Esophagus muscularis mucosa (tissue), 4 donors: ENCODE results near the gene PELO. TPM values are rescaled to one million over a fixed set of nuclear protein-coding genes. Genes with fewer than 3 reads are reported as not detected.

Source experiments
- DNase-seq: peaks from one replicate; pipeline ENCODE4 v3.0.0-alpha.2; 2017; ENCODE audit errors: extremely low spot score
- H3K27ac ChIP-seq, 4 donors: fragments of 200-600 bp; sonication (generic); replicated peaks in 1 of 4; 1 replicate in 3 of 4; 2 replicates in 1 of 4; pipeline ENCODE4 v1.5.1; 2016 to 2019; ENCODE audit warnings: mild to moderate bottlenecking in 1 of 4
- H3K27me3 ChIP-seq, 4 donors: fragments of 200-600 bp; sonication (generic); one replicate each; pipeline versions ENCODE4 v1.5.1 to v1.6.0; 2016 to 2019
- H3K36me3 ChIP-seq, 4 donors: fragments of 200-600 bp; sonication (generic); one replicate each; pipeline ENCODE4 v1.5.1; 2016 to 2019
- H3K4me1 ChIP-seq, 4 donors: fragments of 200-600 bp; sonication (generic); one replicate each; pipeline ENCODE4 v1.5.1; 2016 to 2019
- H3K4me3 ChIP-seq, 4 donors: fragments of 200-600 bp; sonication (generic); 1 replicate in 2 of 4; 2 replicates in 2 of 4; pipeline ENCODE4 v1.5.1; 2016 to 2019; ENCODE audit warnings: mild to moderate bottlenecking in 4 of 4, moderate library complexity in 1 of 4
- H3K9me3 ChIP-seq, 4 donors: fragments of 200-600 bp; sonication (generic); 1 replicate in 3 of 4; 2 replicates in 1 of 4; pipeline ENCODE4 v1.5.1; 2016 to 2019
- CTCF ChIP-seq, 3 experiments: fragments of 200-600 bp in 2 of 3; fragments of 450-650 bp in 1 of 3; sonication (generic) in 2 of 3; IDR thresholded peaks; one replicate each; pipeline ENCODE4 v1.5.1; 2017 to 2019; ENCODE audit warnings: antibody characterized with exemption in 3 of 3, mild to moderate bottlenecking in 2 of 3, moderate library complexity in 1 of 3
- EP300 ChIP-seq: sonication (generic); formaldehyde crosslinking; IDR thresholded peaks from one replicate; pipeline ENCODE4 v1.6.1; 2017; ENCODE audit warnings: antibody characterized with exemption
- POLR2A ChIP-seq: fragments of 450-650 bp; IDR thresholded peaks from one replicate; pipeline ENCODE4 v1.6.1; 2017; ENCODE audit warnings: antibody characterized with exemption, moderate library complexity, mild to moderate bottlenecking, low read depth
- POLR2AphosphoS5 ChIP-seq, 2 donors: sonication (generic); formaldehyde crosslinking; IDR thresholded peaks; one replicate each; pipeline ENCODE4 v1.6.1; 2017; ENCODE audit warnings: antibody characterized with exemption in 2 of 2
- WGBS: methylation state at CpG from one replicate; pipeline ENCODE4 v1.1.5; 2018; 5-methylcytosine and 5-hydroxymethylcytosine counted together
- intact Hi-C: fragments of 100-400 bp; cut with DNase I; formaldehyde crosslinking; loops from one replicate; pipeline ENCODE4 v1.15.1; 2023
- total RNA-seq, 4 donors: library from RNA; depleted of rRNA; stranded (reverse); fragments of >200 nt; gene quantifications; one replicate each; pipeline versions ENCODE4 v1.1.0 to v1.2.1, GENCODE V29; 2016

Gene PELO
- total RNA-seq, 4 donors from 2014 or later, result 43.1 to 77.7 (median 69.7) TPM

DNA sequence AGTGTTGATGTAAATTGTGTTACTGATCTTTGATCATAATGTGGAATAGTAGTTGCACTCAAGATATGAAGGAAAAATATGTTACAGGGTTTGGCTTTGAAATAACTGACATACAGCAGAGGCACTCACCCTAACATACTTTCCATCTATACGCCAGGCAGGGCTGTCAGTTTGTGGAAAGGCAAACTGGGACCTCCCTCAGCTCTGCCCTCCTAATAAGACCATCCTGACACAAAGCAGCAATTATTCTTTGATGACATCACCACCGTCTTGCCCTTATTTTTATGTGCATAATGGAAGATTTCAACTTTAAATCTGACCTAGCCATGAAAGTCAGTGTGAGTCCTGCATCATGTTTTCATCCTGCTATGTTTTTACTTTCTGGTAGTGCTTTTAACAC is 42.9 kb downstream of the PELO start:
- Histone ChIP-seq H3K27me3 (no peaks in the 10 kb centered on the region), H3K4me1 (peaks cover 0 to 48% (median 41%) of the 10 kb centered on the region in 4 donors), H3K4me3 (no peak overlapping the region), H3K36me3 (peaks cover 0 to 5% (median 0%) of the 10 kb centered on the region in 4 donors), H3K9me3 (no peaks in the 10 kb centered on the region), H3K27ac (peak overlapping the region; percentile 16 to 34 (median 32))
- 45% methylated on average over 2 of the region's 2 CpGs for WGBS
- TF ChIP-seq POLR2A (no peak), POLR2AphosphoS5 (IDR thresholded peaks at IDR 0.05) (no peak), EP300 (no peak), CTCF (IDR thresholded peaks at IDR 0.05) (no peak)
- no peak for DNase-seq
- intact Hi-C loops, result no loop called here

- H3K4me3 ChIP-seq, result no peak overlapping the region
- intact Hi-C loops, result no loop called here
- peaks cover 0 to 50% (median 45%) of the 10 kb centered on the region in 4 donors for H3K4me1 ChIP-seq
- H3K36me3 ChIP-seq, result peaks cover 0 to 5% (median 0%) of the 10 kb centered on the region in 4 donors
- WGBS, result 70% methylated on average over 2 of the region's 2 CpGs
- TF ChIP-seq EP300 (no peak), CTCF (IDR thresholded peaks at IDR 0.05) (no peak), POLR2A (no peak), POLR2AphosphoS5 (IDR thresholded peaks at IDR 0.05) (no peak)
- no peak for DNase-seq
- H3K9me3 ChIP-seq, result no peaks in the 10 kb centered on the region
- H3K27me3 ChIP-seq, result no peaks in the 10 kb centered on the region
- peak overlapping the region in 2 of 4 donors; percentile 4 to 11 for H3K27ac ChIP-seq
Observed at GRCh38 chr5:52831786-52832511, 44.2 kb downstream of the PELO start.

GRCh38 chr5:52834320-52834719 is 46.6 kb downstream of the PELO start:
- no peaks in the 10 kb centered on the region for H3K27me3 ChIP-seq
- peak overlapping the region in 3 of 4 donors; percentile 6 to 50 (median 37) for H3K27ac ChIP-seq
- H3K4me1 ChIP-seq, result peaks cover 0 to 72% (median 65%) of the 10 kb centered on the region in 4 donors
- intact Hi-C loops, result no loop called here
- no peaks in the 10 kb centered on the region for H3K36me3 ChIP-seq
- H3K9me3 ChIP-seq, result no peaks in the 10 kb centered on the region
- H3K4me3 ChIP-seq, result no peak overlapping the region
- DNase-seq, result no peak
- no peak for TF ChIP-seq EP300
- TF ChIP-seq POLR2A, result no peak
- TF ChIP-seq POLR2AphosphoS5 (IDR thresholded peaks at IDR 0.05), result no peak
- TF ChIP-seq CTCF (IDR thresholded peaks at IDR 0.05), result no peak
- 93% methylated on average over 2 of the region's 2 CpGs for WGBS

DNA sequence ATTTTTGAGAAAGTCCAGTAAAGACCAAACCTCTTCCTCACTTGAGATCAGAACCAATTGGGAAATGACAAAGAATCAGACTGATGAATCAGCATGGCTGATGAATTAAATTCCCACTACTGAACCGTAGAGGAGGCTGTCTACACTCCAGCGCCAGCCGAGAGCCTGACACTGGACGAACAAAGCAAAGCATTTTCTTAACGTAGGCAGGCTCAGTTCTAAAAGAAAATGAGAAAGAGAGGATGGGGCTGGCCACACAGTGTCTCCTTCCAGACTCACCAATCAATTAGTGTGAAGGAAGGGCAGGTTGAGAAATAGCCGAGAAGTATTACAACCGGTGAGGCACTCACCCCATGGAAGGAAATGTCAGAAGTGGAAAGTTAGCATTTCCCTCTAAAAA is 49.4 kb downstream of the PELO start:
- intact Hi-C loops, result no loop called here
- Histone ChIP-seq H3K4me3 (peak overlapping the region in 3 of 4 donors; percentile 7 to 20 (median 8)), H3K36me3 (no peaks in the 10 kb centered on the region), H3K9me3 (no peaks in the 10 kb centered on the region), H3K27me3 (no peaks in the 10 kb centered on the region), H3K27ac (peak overlapping the region; percentile 70 to 83 (median 80)), H3K4me1 (peaks cover 0 to 80% (median 71%) of the 10 kb centered on the region in 4 donors)
- TF ChIP-seq POLR2AphosphoS5 (IDR thresholded peaks at IDR 0.05), result peak; percentile 20 to 60
- no peak for TF ChIP-seq POLR2A
- no peak for TF ChIP-seq EP300
- TF ChIP-seq CTCF (IDR thresholded peaks at IDR 0.05), result peak in 2 of 3 experiments; percentile 11 to 41
- DNase-seq, result no peak
- WGBS, result 24% methylated on average over 7 of the region's 7 CpGs

Other genes starting within 250 kb of the PELO start
- gene ITGA1, start within 50 bp of the PELO start, total RNA-seq, result 100 to 1,000 TPM; 228 to 302 (median 235) TPM
- gene ITGA2, start 201.4 kb downstream of the PELO start, total RNA-seq, result 1 to 10 TPM; 5.0 to 9.6 (median 7.8) TPM